ENCODE data around the gene GOLGA6D. TPM values are rescaled to one million over a fixed set of nuclear protein-coding genes. Genes with fewer than 3 reads are reported as not detected.
"Not testable (repeated sequence)": the region's sequence is repeated elsewhere in the genome, so short reads cannot be mapped to it uniquely, and the experiment has no call there.

The GOLGA6D gene
- total and polyA plus RNA-seq, 2 of the 8 experiments (the other 6 are each of a cell fraction or from before 2014, with no cell fraction given): 0.27 to 0.69 TPM

DNA sequence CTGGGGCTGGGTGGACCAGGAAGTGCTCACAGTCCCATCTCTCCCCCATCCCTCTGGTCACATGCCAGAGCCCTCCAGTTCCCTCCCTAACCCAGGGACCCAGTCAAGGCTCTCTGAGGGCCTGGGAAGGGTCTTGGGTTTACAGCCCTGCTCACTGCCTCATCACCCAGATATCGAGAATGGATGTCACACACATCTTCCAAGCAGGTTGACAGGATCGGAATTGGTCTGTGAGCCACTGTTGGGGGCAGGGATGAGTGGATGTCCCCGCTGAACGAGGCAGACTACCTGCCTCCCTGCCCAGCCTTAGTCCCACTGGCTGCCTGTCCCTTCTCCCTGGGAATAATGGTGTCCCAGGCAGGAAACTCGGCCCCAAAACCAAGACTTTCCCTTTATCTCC, 44.5 kb upstream of the GOLGA6D start (continued):
- TF ChIP-seq, protein P1, sequence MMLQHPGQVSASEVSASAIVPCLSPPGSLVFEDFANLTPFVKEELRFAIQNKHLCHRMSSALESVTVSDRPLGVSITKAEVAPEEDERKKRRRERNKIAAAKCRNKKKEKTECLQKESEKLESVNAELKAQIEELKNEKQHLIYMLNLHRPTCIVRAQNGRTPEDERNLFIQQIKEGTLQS (IDR thresholded peaks at IDR 0.05; ENCODE audit: insufficient read depth, low read depth, low read length): no peak
- TF ChIP-seq CTCF (IDR thresholded peaks at IDR 0.05; ENCODE audit: control extremely low read depth in 1 of 3, insufficient read depth in 1 of 3, low read depth in 1 of 3, low read length in 3 of 3) (no peak), NRF1 (IDR thresholded peaks at IDR 0.05; ENCODE audit: low read depth, low read length) (no peak), CHD2 (IDR thresholded peaks at IDR 0.05; ENCODE audit: low read length) (no peak), RBBP5 (IDR thresholded peaks at IDR 0.05; ENCODE audit: borderline replicate concordance, low read depth, low read length) (no peak), SRF (IDR thresholded peaks at IDR 0.05; ENCODE audit: low read depth, low read length) (no peak), GTF2F1 (IDR thresholded peaks at IDR 0.05; ENCODE audit: borderline replicate concordance, low read depth, low read length) (no peak)

DNA sequence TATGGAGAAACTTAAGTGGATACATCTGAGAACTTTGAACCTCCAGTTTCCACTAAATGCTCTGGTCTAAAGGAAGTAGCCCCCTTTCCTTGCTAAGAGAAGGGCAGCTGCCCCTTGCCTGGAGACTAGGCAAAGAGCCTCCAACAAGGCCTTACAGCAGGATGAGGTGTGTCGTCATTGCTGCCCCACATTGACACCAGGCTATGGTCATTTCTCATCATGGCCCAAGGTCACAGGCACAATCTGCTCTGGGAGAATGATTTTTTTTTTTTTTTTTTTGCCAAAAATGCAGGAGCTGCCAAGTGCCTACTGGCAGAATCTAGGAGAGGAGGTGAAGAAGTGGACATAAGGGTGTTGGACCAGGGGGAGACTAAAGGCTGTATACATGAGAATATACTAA, 36.9 kb upstream of the GOLGA6D start:
- H3K4ac ChIP-seq (replicated peaks; ENCODE audit: insufficient read length, low read depth, low read length); H2BK20ac ChIP-seq (ENCODE audit: low read length); DNase-seq (ENCODE audit: low read depth in 1 of 2, low spot score in 2 of 2); H2BK5ac ChIP-seq (ENCODE audit: low read depth, low read length); H3K79me1 ChIP-seq (ENCODE audit: low read depth, low read length); H3K23ac ChIP-seq (ENCODE audit: insufficient read length); H3K14ac ChIP-seq (ENCODE audit: insufficient read length); H4K8ac ChIP-seq (ENCODE audit: extremely low read depth, insufficient read depth, low read length); H3K4me3 ChIP-seq (ENCODE audit: extremely low read depth in 1 of 4, insufficient read depth in 2 of 4, low read depth in 3 of 4, low read length in 4 of 4); H3K18ac ChIP-seq (ENCODE audit: extremely low read depth, low read length); H2BK15ac ChIP-seq (ENCODE audit: low read length); H3K9me3 ChIP-seq (ENCODE audit: insufficient read depth in 2 of 2, low read depth in 1 of 2, low read length in 1 of 2); H3K36me3 ChIP-seq (ENCODE audit: control insufficient read depth in 2 of 4, insufficient read depth in 4 of 4, low read length in 3 of 4); H4K91ac ChIP-seq (replicated peaks; ENCODE audit: insufficient read length, low read length); H3K27ac ChIP-seq (ENCODE audit: low read depth, low read length); H4K20me1 ChIP-seq (replicated peaks in 1 of 2; ENCODE audit: control insufficient read depth in 1 of 2, insufficient read depth in 2 of 2, low read length in 2 of 2); CTCF ChIA-PET (ENCODE audit: partially characterized antibody); H3K79me2 ChIP-seq (ENCODE audit: control insufficient read depth in 1 of 2, insufficient read depth in 2 of 2, low read length in 2 of 2); H4K5ac ChIP-seq (ENCODE audit: insufficient read length, low read depth, low read length); H2BK120ac ChIP-seq (replicated peaks; ENCODE audit: low read depth, low read length); FAIRE-seq; H3K27me3 ChIP-seq (replicated peaks in 1 of 4; ENCODE audit: control insufficient read depth in 3 of 4, extremely low read depth in 1 of 4, insufficient read depth in 3 of 4, low read length in 3 of 4); POLR2A ChIA-PET (ENCODE audit: partially characterized antibody); H2AFZ ChIP-seq (ENCODE audit: low read length); H3K9ac ChIP-seq (replicated peaks in 1 of 4; ENCODE audit: extremely low read depth in 1 of 4, low read depth in 3 of 4, low read length in 3 of 4); H2BK12ac ChIP-seq (ENCODE audit: low read depth, low read length); H2AK5ac ChIP-seq (ENCODE audit: low read depth, low read length); H3K4me1 ChIP-seq (replicated peaks in 1 of 4; ENCODE audit: control insufficient read depth in 3 of 4, insufficient read depth in 4 of 4, low read length in 3 of 4); H3K4me2 ChIP-seq (ENCODE audit: insufficient read depth in 1 of 2, low read depth in 2 of 2, low read length in 2 of 2); H3K56ac ChIP-seq (replicated peaks; ENCODE audit: insufficient read length, low read depth, low read length); H3K23me2 ChIP-seq (ENCODE audit: low read depth, low read length): not testable (repeated sequence)
- WGBS, 2 experiments (ENCODE audit: extremely low coverage in 1 of 2, insufficient coverage in 1 of 2, insufficient read length in 1 of 2, insufficient replicate concordance in 2 of 2, low coverage in 1 of 2, low lambda C conversion rate in 2 of 2, missing lambda C conversion rate in 1 of 2): 88% methylated on average over 1 of the region's 1 CpG; no CpG with 5 or more reads in 1 of the 2 experiments

All from H1 (cell line).